ENCODE data around the gene METTL16.
"Not testable (repeated sequence)": the region's sequence is repeated elsewhere in the genome, so short reads cannot be mapped to it uniquely, and the experiment has no call there.

GRCh38 chr17:2489286-2489685 lies 22.4 kb downstream of the METTL16 start:
- TF ChIP-seq EZH2phosphoT487 (IDR thresholded peaks at IDR 0.05; ENCODE audit: low read depth, severe bottlenecking, unreplicated experiment); CTCF (IDR thresholded peaks at IDR 0.05; ENCODE audit: poor library complexity): not testable (repeated sequence)
